HG03439 (cell line): ENCODE measurements around the gene TBC1D14.

Experiments used
- ATAC-seq: cut with Tn5 transposase; IDR thresholded peaks from one replicate; pipeline ENCODE4 v1.9.1; 2021; ENCODE audit warnings: mild to moderate bottlenecking, moderate library complexity; ENCODE audit not compliant: unreplicated experiment

Gene TBC1D14

GRCh38 chr4:6928081-6928480 is 18.5 kb downstream of the TBC1D14 start:
- no peak for ATAC-seq

- no peak for ATAC-seq
These were observed 19.7 kb downstream of the TBC1D14 start for GRCh38 chr4:6929339-6929811.

- ATAC-seq: no peak
These were observed 20.3 kb downstream of the TBC1D14 start for GRCh38 chr4:6929812-6930464.

GRCh38 chr4:6932475-6932874 is 22.8 kb downstream of the TBC1D14 start:
- ATAC-seq: no peak

- ATAC-seq: no peak
These were observed 23.3 kb downstream of the TBC1D14 start for GRCh38 chr4:6932918-6933317.

GRCh38 chr4:6933691-6934430 is 24.2 kb downstream of the TBC1D14 start:
- ATAC-seq: no peak

GRCh38 chr4:6935965-6936364 is 26.3 kb downstream of the TBC1D14 start:
- ATAC-seq: no peak

- no peak for ATAC-seq
These were observed 27.6 kb downstream of the TBC1D14 start for GRCh38 chr4:6937201-6937600.

- ATAC-seq: no peak
These were observed 28.1 kb downstream of the TBC1D14 start for GRCh38 chr4:6937754-6938153.

GRCh38 chr4:6938237-6938636 is 28.6 kb downstream of the TBC1D14 start:
- ATAC-seq: no peak

- ATAC-seq: no peak
These were observed 29.1 kb downstream of the TBC1D14 start for GRCh38 chr4:6938647-6939271.

GRCh38 chr4:6939761-6940743 is 30.4 kb downstream of the TBC1D14 start:
- ATAC-seq: no peak

GRCh38 chr4:6940744-6941137 is 31.1 kb downstream of the TBC1D14 start:
- no peak for ATAC-seq

GRCh38 chr4:6941796-6942195 is 32.2 kb downstream of the TBC1D14 start:
- ATAC-seq: no peak

- ATAC-seq: peak; percentile 70
These were observed 32.7 kb downstream of the TBC1D14 start for GRCh38 chr4:6942238-6942800.

GRCh38 chr4:6943012-6943884 is 33.6 kb downstream of the TBC1D14 start:
- no peak for ATAC-seq

- ATAC-seq: no peak
These were observed 34.2 kb downstream of the TBC1D14 start for GRCh38 chr4:6943885-6944225.

GRCh38 chr4:6944301-6945051 is 34.9 kb downstream of the TBC1D14 start:
- no peak for ATAC-seq

GRCh38 chr4:6945052-6945409 is 35.4 kb downstream of the TBC1D14 start:
- ATAC-seq: no peak
